EL (cell line): Measurements from ENCODE around the gene APLP1.
"Not testable (repeated sequence)": the region's sequence is repeated elsewhere in the genome, so short reads cannot be mapped to it uniquely, and the experiment has no call there.

Experiments
- DNase-seq: peaks from one replicate; pipeline ENCODE4 v3.0.0-alpha.2; 2016

Gene APLP1

GRCh38 chr19:35908973-35909683 is 40.8 kb downstream of the APLP1 start:
- no peak for DNase-seq

- no peak for DNase-seq
These were observed 41.3 kb downstream of the APLP1 start for GRCh38 chr19:35909684-35910035.

- not testable (repeated sequence) for DNase-seq
These were observed 42.0 kb downstream of the APLP1 start for GRCh38 chr19:35910355-35910754.

- DNase-seq: no peak
These were observed 42.8 kb downstream of the APLP1 start for GRCh38 chr19:35911173-35911572.

GRCh38 chr19:35911790-35912189 is 43.4 kb downstream of the APLP1 start:
- DNase-seq: no peak

GRCh38 chr19:35913589-35913988 is 45.2 kb downstream of the APLP1 start:
- DNase-seq: peak; percentile 28

- no peak for DNase-seq
These were observed 47.1 kb downstream of the APLP1 start for GRCh38 chr19:35915443-35915842.

- no peak for DNase-seq
These were observed 50.9 kb downstream of the APLP1 start for GRCh38 chr19:35919306-35919705.

- no peak for DNase-seq
These were observed 52.6 kb downstream of the APLP1 start for GRCh38 chr19:35921012-35921411.

- no peak for DNase-seq
These were observed 57.1 kb downstream of the APLP1 start for GRCh38 chr19:35925501-35925900.

GRCh38 chr19:35928507-35928906 is 60.1 kb downstream of the APLP1 start:
- DNase-seq: no peak
